ENCODE measurements around the gene DUOXA1.

- TF ChIP-seq, protein P1, sequence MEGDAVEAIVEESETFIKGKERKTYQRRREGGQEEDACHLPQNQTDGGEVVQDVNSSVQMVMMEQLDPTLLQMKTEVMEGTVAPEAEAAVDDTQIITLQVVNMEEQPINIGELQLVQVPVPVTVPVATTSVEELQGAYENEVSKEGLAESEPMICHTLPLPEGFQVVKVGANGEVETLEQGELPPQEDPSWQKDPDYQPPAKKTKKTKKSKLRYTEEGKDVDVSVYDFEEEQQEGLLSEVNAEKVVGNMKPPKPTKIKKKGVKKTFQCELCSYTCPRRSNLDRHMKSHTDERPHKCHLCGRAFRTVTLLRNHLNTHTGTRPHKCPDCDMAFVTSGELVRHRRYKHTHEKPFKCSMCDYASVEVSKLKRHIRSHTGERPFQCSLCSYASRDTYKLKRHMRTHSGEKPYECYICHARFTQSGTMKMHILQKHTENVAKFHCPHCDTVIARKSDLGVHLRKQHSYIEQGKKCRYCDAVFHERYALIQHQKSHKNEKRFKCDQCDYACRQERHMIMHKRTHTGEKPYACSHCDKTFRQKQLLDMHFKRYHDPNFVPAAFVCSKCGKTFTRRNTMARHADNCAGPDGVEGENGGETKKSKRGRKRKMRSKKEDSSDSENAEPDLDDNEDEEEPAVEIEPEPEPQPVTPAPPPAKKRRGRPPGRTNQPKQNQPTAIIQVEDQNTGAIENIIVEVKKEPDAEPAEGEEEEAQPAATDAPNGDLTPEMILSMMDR (IDR thresholded peaks at IDR 0.05): no peak
- no peak for TF ChIP-seq POLR2AphosphoS5 (IDR thresholded peaks at IDR 0.05)
These were observed 20.8 kb upstream of the DUOXA1 start for GRCh38 chr15:45150481-45150880.

All from prostate gland (tissue), 2 donors.